ENCODE data around the gene SNAPC4. TPM values are rescaled to one million over a fixed set of nuclear protein-coding genes. Genes with fewer than 3 reads are reported as not detected.

SNAPC4 gene
- total RNA-seq, 1 experiment from 2014 or later, result 7.5 TPM

GRCh38 chr9:136358888-136359287 lies 41.1 kb downstream of the SNAPC4 start:
- H3K9me2 ChIP-seq (replicated peaks; ENCODE audit: low read length), result no peaks in the 10 kb centered on the region
- H3K27ac ChIP-seq (ENCODE audit: low read length), result no peak overlapping the region
- no peak overlapping the region for H2AFZ ChIP-seq (ENCODE audit: low read length)
- H3F3A ChIP-seq (ENCODE audit: low read length, unreplicated experiment), result no peaks in the 10 kb centered on the region
- no peaks in the 10 kb centered on the region for H4K20me1 ChIP-seq (ENCODE audit: low read length)
- intact Hi-C loops (cut with micrococcal nuclease), result no loop called here
- TF ChIP-seq CTCF (conservative IDR thresholded peaks at IDR 0.05; ENCODE audit: low read depth, low read length), result no peak
- H3K79me2 ChIP-seq (ENCODE audit: low read length), result no peaks in the 10 kb centered on the region
- no peak overlapping the region for H3K4me2 ChIP-seq (ENCODE audit: low read length)
- no peaks in the 10 kb centered on the region for H3K9me3 ChIP-seq (ENCODE audit: low read length)
- no peaks in the 10 kb centered on the region for H3K36me3 ChIP-seq (ENCODE audit: low read depth, low read length)
- ChIA-PET POLR2A (ENCODE audit: unreplicated experiment) (no interaction called here), CTCF (no interaction called here)
- peaks cover 12% of the 10 kb centered on the region; the same call in 1 of the 2 replicates for H3K4me1 ChIP-seq (ENCODE audit: insufficient read depth, low read length)
- H3K27me3 ChIP-seq (ENCODE audit: low read length), result no peaks in the 10 kb centered on the region
- ATAC-seq, result no peak
- no peak overlapping the region for H3K9ac ChIP-seq (ENCODE audit: low read length)
- no TSS peak for BruUV-seq (replicated peaks)
- no peak overlapping the region for H3K4me3 ChIP-seq (ENCODE audit: low read length)
- DNase-seq, result no peak

GRCh38 chr9:136358016-136358415 lies 42.0 kb downstream of the SNAPC4 start:
- H3K9me2 ChIP-seq (replicated peaks; ENCODE audit: low read length), result no peaks in the 10 kb centered on the region
- no peaks in the 10 kb centered on the region for H3K79me2 ChIP-seq (ENCODE audit: low read length)
- no peaks in the 10 kb centered on the region for H3K9me3 ChIP-seq (ENCODE audit: low read length)
- no peak overlapping the region for H2AFZ ChIP-seq (ENCODE audit: low read length)
- DNase-seq, result no peak
- H3K4me2 ChIP-seq (ENCODE audit: low read length), result no peak overlapping the region
- CTCF ChIA-PET, result no interaction called here
- ATAC-seq, result no peak
- no peak overlapping the region for H3K4me3 ChIP-seq (ENCODE audit: low read length)
- intact Hi-C loops (cut with micrococcal nuclease), result no loop called here
- BruUV-seq (replicated peaks), result no TSS peak
- no peak overlapping the region for H3K9ac ChIP-seq (ENCODE audit: low read length)
- no peak for TF ChIP-seq EZH2phosphoT487 (IDR thresholded peaks at IDR 0.05; ENCODE audit: borderline replicate concordance, low read length)
- no peak for TF ChIP-seq CTCF (conservative IDR thresholded peaks at IDR 0.05; ENCODE audit: low read depth, low read length)
- no peak for TF ChIP-seq EZH2 (IDR thresholded peaks at IDR 0.05; ENCODE audit: low read length, unreplicated experiment)
- no peak overlapping the region for H3K27ac ChIP-seq (ENCODE audit: low read length)
- no peaks in the 10 kb centered on the region for H4K20me1 ChIP-seq (ENCODE audit: low read length)
- no peaks in the 10 kb centered on the region for H3K36me3 ChIP-seq (ENCODE audit: low read depth, low read length)
- H3K4me1 ChIP-seq (ENCODE audit: insufficient read depth, low read length), result peaks cover 10% of the 10 kb centered on the region; the same call in 1 of the 2 replicates
- POLR2A ChIA-PET (ENCODE audit: unreplicated experiment), result no interaction called here
- no peaks in the 10 kb centered on the region for H3F3A ChIP-seq (ENCODE audit: low read length, unreplicated experiment)
- no peaks in the 10 kb centered on the region for H3K27me3 ChIP-seq (ENCODE audit: low read length)

- no TSS peak for BruUV-seq (replicated peaks)
- Histone ChIP-seq H3K9me3 (ENCODE audit: low read length) (no peaks in the 10 kb centered on the region), H3K36me3 (ENCODE audit: low read depth, low read length) (no peaks in the 10 kb centered on the region), H3F3A (ENCODE audit: low read length, unreplicated experiment) (no peaks in the 10 kb centered on the region), H3K79me2 (ENCODE audit: low read length) (no peaks in the 10 kb centered on the region), H3K4me1 (ENCODE audit: insufficient read depth, low read length) (peaks cover 6% of the 10 kb centered on the region; the same call in 1 of the 2 replicates), H3K4me3 (ENCODE audit: low read length) (no peak overlapping the region), H2AFZ (ENCODE audit: low read length) (no peak overlapping the region), H3K9ac (ENCODE audit: low read length) (no peak overlapping the region), H3K27ac (ENCODE audit: low read length) (no peak overlapping the region), H3K9me2 (replicated peaks; ENCODE audit: low read length) (no peaks in the 10 kb centered on the region), H3K27me3 (ENCODE audit: low read length) (no peaks in the 10 kb centered on the region), H3K4me2 (ENCODE audit: low read length) (no peak overlapping the region), H4K20me1 (ENCODE audit: low read length) (no peaks in the 10 kb centered on the region)
- DNase-seq (no peak), ATAC-seq (no peak)
- POLR2A ChIA-PET (ENCODE audit: unreplicated experiment), result no interaction called here
- intact Hi-C loops (cut with micrococcal nuclease), result no loop called here
- CTCF ChIA-PET, result no interaction called here
- no peak for TF ChIP-seq EZH2phosphoT487 (IDR thresholded peaks at IDR 0.05; ENCODE audit: borderline replicate concordance, low read length)
- no peak for TF ChIP-seq EZH2 (IDR thresholded peaks at IDR 0.05; ENCODE audit: low read length, unreplicated experiment)
- no peak for TF ChIP-seq CTCF (conservative IDR thresholded peaks at IDR 0.05; ENCODE audit: low read depth, low read length)
These were observed 42.7 kb downstream of the SNAPC4 start for GRCh38 chr9:136357202-136357725.
